VCaP (cell line): ENCODE results near the gene MYO10.

Experiments
- H3K27ac ChIP-seq: fragments of 450-650 bp; 2 replicates; pipeline ENCODE4 v1.5.1; 2017
- TF ChIP-seq, protein P1 (sequence below): fragments of 450-650 bp; conservative IDR thresholded peaks from 2 replicates; pipeline ENCODE4 v1.5.1; 2017; ENCODE audit warnings: mild to moderate bottlenecking, moderate library complexity

MYO10 gene

GRCh38 chr5:16931334-16932110 lies 4.6 kb downstream of the MYO10 start:
- peak overlapping the region; percentile 81 for H3K27ac ChIP-seq
- TF ChIP-seq, protein P1, sequence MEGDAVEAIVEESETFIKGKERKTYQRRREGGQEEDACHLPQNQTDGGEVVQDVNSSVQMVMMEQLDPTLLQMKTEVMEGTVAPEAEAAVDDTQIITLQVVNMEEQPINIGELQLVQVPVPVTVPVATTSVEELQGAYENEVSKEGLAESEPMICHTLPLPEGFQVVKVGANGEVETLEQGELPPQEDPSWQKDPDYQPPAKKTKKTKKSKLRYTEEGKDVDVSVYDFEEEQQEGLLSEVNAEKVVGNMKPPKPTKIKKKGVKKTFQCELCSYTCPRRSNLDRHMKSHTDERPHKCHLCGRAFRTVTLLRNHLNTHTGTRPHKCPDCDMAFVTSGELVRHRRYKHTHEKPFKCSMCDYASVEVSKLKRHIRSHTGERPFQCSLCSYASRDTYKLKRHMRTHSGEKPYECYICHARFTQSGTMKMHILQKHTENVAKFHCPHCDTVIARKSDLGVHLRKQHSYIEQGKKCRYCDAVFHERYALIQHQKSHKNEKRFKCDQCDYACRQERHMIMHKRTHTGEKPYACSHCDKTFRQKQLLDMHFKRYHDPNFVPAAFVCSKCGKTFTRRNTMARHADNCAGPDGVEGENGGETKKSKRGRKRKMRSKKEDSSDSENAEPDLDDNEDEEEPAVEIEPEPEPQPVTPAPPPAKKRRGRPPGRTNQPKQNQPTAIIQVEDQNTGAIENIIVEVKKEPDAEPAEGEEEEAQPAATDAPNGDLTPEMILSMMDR = no peak

- TF ChIP-seq, protein P1 = no peak
- peak overlapping the region; percentile 81 for H3K27ac ChIP-seq
Measured at GRCh38 chr5:16930496-16930895, 5.6 kb downstream of the MYO10 start.

DNA sequence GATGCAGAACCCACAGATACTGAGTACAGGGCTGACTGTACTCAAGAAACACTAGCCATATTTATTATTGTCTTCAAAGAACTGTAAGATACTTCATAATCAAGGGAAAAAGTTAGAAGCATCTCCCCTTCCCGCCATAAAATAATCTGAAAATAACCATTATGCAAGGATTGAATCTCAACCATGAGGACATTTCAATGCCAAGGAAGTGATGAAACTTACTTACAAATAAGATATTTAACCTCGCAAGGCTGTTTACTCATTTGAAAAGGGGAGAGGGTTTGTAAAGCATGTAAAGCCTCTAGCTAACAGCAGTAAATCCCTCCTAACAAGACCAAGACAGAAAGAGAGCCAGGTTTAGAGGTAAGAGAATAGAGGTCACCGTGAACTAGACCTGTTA lies 6.3 kb downstream of the MYO10 start:
- TF ChIP-seq, protein P1 = no peak
- peak overlapping the region; percentile 81 for H3K27ac ChIP-seq

DNA sequence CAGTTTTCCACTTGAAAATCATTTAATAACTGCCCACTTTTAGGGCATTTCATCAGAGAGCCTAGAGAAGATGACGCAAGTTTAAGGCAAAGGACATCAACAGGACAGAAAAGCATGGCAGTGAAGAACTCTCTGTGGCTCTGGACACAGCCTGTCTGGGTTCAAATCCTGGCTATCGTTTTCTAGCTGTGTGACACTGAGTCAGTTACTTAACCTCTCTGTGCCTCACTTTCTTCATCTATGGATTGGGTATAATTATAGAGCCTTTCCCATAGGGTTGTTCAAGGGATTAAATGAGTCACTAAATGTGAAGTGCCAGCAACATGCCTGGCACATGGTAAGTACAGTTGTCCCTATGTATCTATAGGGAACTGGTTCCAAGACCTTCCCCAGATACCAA lies 6.7 kb downstream of the MYO10 start:
- TF ChIP-seq, protein P1 = no peak
- peak overlapping the region; percentile 81 for H3K27ac ChIP-seq

- H3K27ac ChIP-seq = peak overlapping the region; percentile 28
- TF ChIP-seq, protein P1 = no peak
Measured at GRCh38 chr5:16927613-16928012, 8.5 kb downstream of the MYO10 start.

- H3K27ac ChIP-seq = peak overlapping the region; percentile 28
- TF ChIP-seq, protein P1 = no peak
Measured at GRCh38 chr5:16926417-16926816, 9.7 kb downstream of the MYO10 start.

GRCh38 chr5:16924206-16924605 lies 11.9 kb downstream of the MYO10 start:
- TF ChIP-seq, protein P1 = no peak
- no peak overlapping the region for H3K27ac ChIP-seq
